ENCODE data around the gene EIF2B2. TPM values are rescaled to one million over a fixed set of nuclear protein-coding genes. Genes with fewer than 3 reads are reported as not detected.

Gene EIF2B2
- total and polyA plus RNA-seq, 9 of the 15 experiments (the other 6 are each of a cell fraction or from before 2014, with no cell fraction given): 10.6 to 94.1 (median 38.9) TPM

GRCh38 chr14:75032939-75033338 lies 30.2 kb downstream of the EIF2B2 start:
- FAIRE-seq (no peak), DNase-seq (ENCODE audit: extremely low read depth in 1 of 4, low spot score in 3 of 4) (no peak), ATAC-seq (no peak)
- Histone ChIP-seq H3K9ac (ENCODE audit: insufficient read depth in 1 of 2, low read depth in 2 of 2, low read length in 2 of 2) (no peak overlapping the region), H4K20me1 (replicated peaks; ENCODE audit: control insufficient read depth, insufficient read depth, low read length) (no peaks in the 10 kb centered on the region), H3K9me1 (ENCODE audit: control insufficient read depth, insufficient read depth, low read length) (no peaks in the 10 kb centered on the region), H3K4me1 (replicated peaks in 1 of 2; ENCODE audit: control insufficient read depth in 2 of 2, insufficient read depth in 2 of 2, low read length in 2 of 2) (no peaks in the 10 kb centered on the region), H3K4me2 (ENCODE audit: insufficient read depth, low read length) (no peak overlapping the region), H3K4me3 (no peak overlapping the region), H3K27me3 (ENCODE audit: control insufficient read depth in 2 of 2, insufficient read depth in 2 of 2, low read length in 2 of 2) (no peaks in the 10 kb centered on the region), H3K36me3 (ENCODE audit: control insufficient read depth, insufficient read depth, low read length) (peaks cover 35% of the 10 kb centered on the region; the same call in 1 of the 3 replicates), H2AFZ (ENCODE audit: low read depth, low read length) (no peak overlapping the region), H3K9me3 (replicated peaks; ENCODE audit: control insufficient read depth, insufficient read depth, low read depth, low read length) (no peaks in the 10 kb centered on the region), H3K79me2 (ENCODE audit: control insufficient read depth, insufficient read depth, low read length) (no peaks in the 10 kb centered on the region), H3K27ac (ENCODE audit: extremely low read depth, low read depth, low read length) (no peak overlapping the region)
- in situ Hi-C loops (cut with MboI) (no loop called here), intact Hi-C loops (cut with micrococcal nuclease) (no loop called here)
- ChIA-PET POLR2A (no interaction called here), CTCF (ENCODE audit: low intra/inter-chr PET ratio) (no interaction called here)
- BruUV-seq (replicated peaks): no TSS peak
- TF ChIP-seq ZNF212 (CRISPR knock-in tag; IDR thresholded peaks at IDR 0.05) (no peak), ZFX (CRISPR knock-in tag; IDR thresholded peaks at IDR 0.05) (no peak), ZNF174 (CRISPR knock-in tag; IDR thresholded peaks at IDR 0.05) (no peak)
- WGBS (ENCODE audit: insufficient coverage, low coverage, missing lambda C conversion rate): 100% methylated on average over 2 of the region's 2 CpGs

GRCh38 chr14:75040507-75040906 lies 37.8 kb downstream of the EIF2B2 start:
- ChIA-PET CTCF (ENCODE audit: low intra/inter-chr PET ratio) (no interaction called here), POLR2A (no interaction called here)
- H3K9me1 ChIP-seq (ENCODE audit: control insufficient read depth, insufficient read depth, low read length): no peaks in the 10 kb centered on the region
- no peak for FAIRE-seq
- no peak for ATAC-seq
- WGBS (ENCODE audit: insufficient coverage, low coverage, missing lambda C conversion rate): 50% methylated on average over 1 of the region's 1 CpG
- no TSS peak for BruUV-seq (replicated peaks)
- no peaks in the 10 kb centered on the region for H3K9me3 ChIP-seq (replicated peaks; ENCODE audit: control insufficient read depth, insufficient read depth, low read depth, low read length)
- H3K4me2 ChIP-seq (ENCODE audit: insufficient read depth, low read length): no peak overlapping the region
- no peaks in the 10 kb centered on the region for H4K20me1 ChIP-seq (replicated peaks; ENCODE audit: control insufficient read depth, insufficient read depth, low read length)
- H3K79me2 ChIP-seq (ENCODE audit: control insufficient read depth, insufficient read depth, low read length): peaks cover 11% of the 10 kb centered on the region; the same call in 1 of the 3 replicates
- H2AFZ ChIP-seq (ENCODE audit: low read depth, low read length): no peak overlapping the region
- H3K27me3 ChIP-seq (ENCODE audit: control insufficient read depth in 2 of 2, insufficient read depth in 2 of 2, low read length in 2 of 2): no peaks in the 10 kb centered on the region
- DNase-seq (ENCODE audit: extremely low read depth in 1 of 4, low spot score in 3 of 4): no peak
- intact Hi-C loops (cut with micrococcal nuclease) (no loop called here), in situ Hi-C loops (cut with MboI) (no loop called here)
- H3K9ac ChIP-seq (ENCODE audit: insufficient read depth in 1 of 2, low read depth in 2 of 2, low read length in 2 of 2): no peak overlapping the region
- peaks cover 28% of the 10 kb centered on the region; the same call in 2 of the 3 replicates for H3K36me3 ChIP-seq (ENCODE audit: control insufficient read depth, insufficient read depth, low read length)
- H3K4me1 ChIP-seq (replicated peaks in 1 of 2; ENCODE audit: control insufficient read depth in 2 of 2, insufficient read depth in 2 of 2, low read length in 2 of 2): peaks cover 0 to 17% of the 10 kb centered on the region in 2 experiments; a peak in 2 of 5 replicates
- no peak overlapping the region for H3K4me3 ChIP-seq
- no peak overlapping the region for H3K27ac ChIP-seq (ENCODE audit: extremely low read depth, low read depth, low read length)
- TF ChIP-seq HSF4 (CRISPR knock-in tag; IDR thresholded peaks at IDR 0.05; ENCODE audit: borderline replicate concordance) (no peak), ZNF407 (IDR thresholded peaks at IDR 0.05; ENCODE audit: low read depth) (no peak), SMAD4 (CRISPR knock-in tag; conservative IDR thresholded peaks at IDR 0.05) (no peak), NCOA1 (IDR thresholded peaks at IDR 0.05; ENCODE audit: low read depth) (no peak), BRD9 (IDR thresholded peaks at IDR 0.05; ENCODE audit: low read depth, partially characterized antibody) (no peak), MXI1 (IDR thresholded peaks at IDR 0.05; ENCODE audit: low read depth, low read length) (no peak), ZNF695 (CRISPR knock-in tag; IDR thresholded peaks at IDR 0.05) (no peak)
